IMR-90 (cell line): ENCODE measurements around the gene IL18RAP. TPM values are rescaled to one million over a fixed set of nuclear protein-coding genes. Genes with fewer than 3 reads are reported as not detected.

ENCODE experiments used
- ATAC-seq: fragments of 200-7000 bp; cut with Tn5 transposase; 2 replicates; pipeline ENCODE4 v1.9.1; 2020; ENCODE audit warnings: low read depth, mild to moderate bottlenecking, moderate library complexity
- BruUV-seq: library from RNA; stranded (reverse); fragments of 400-500 nt; replicated peaks from 2 replicates; lab custom pipeline; 2021; lab: Mats Ljungman, UMichigan
- CTCF ChIA-PET: fragments of 300-600 bp; formaldehyde crosslinking; extraction: SDS; loops from one replicate; lab custom pipeline; 2021; ENCODE audit warnings: antibody characterized with exemption; lab: Yijun Ruan, JAX
- POLR2A ChIA-PET: fragments of 300-600 bp; sonication (Branson Sonifier 250); formaldehyde crosslinking; loops from one replicate; lab custom pipeline; 2022; ENCODE audit warnings: antibody characterized with exemption; ENCODE audit not compliant: unreplicated experiment; lab: Charles Lee
- DNase-seq: peaks from one replicate; pipeline ENCODE4 v3.0.0; 2013
- H2AFZ ChIP-seq: replicated peaks from 2 replicates; pipeline ENCODE3; 2013; ENCODE audit warnings: low read length, mild to moderate bottlenecking; ENCODE audit not compliant: poor library complexity
- H2AK5ac ChIP-seq: 2 replicates; pipeline ENCODE4 v1.6.1; 2013; ENCODE audit warnings: low read depth, low read length, inconsistent platforms
- H2AK9ac ChIP-seq: replicated peaks from 2 replicates; pipeline ENCODE3; 2013; ENCODE audit warnings: mild to moderate bottlenecking, low read depth, low read length, moderate library complexity; ENCODE audit not compliant: poor library complexity
- H2BK120ac ChIP-seq: 2 replicates; pipeline ENCODE4 v1.6.1; 2013; ENCODE audit warnings: low read depth, low read length, inconsistent platforms
- H2BK15ac ChIP-seq: 3 replicates; pipeline ENCODE4 v1.6.1; 2013; ENCODE audit warnings: low read depth, low read length, inconsistent platforms
- H2BK20ac ChIP-seq: 2 replicates; pipeline ENCODE4 v1.6.1; 2013; ENCODE audit warnings: low read depth, mild to moderate bottlenecking, inconsistent platforms, low read length, moderate library complexity
- H2BK5ac ChIP-seq: 2 replicates; pipeline ENCODE4 v1.6.1; 2013; ENCODE audit warnings: mild to moderate bottlenecking, low read depth, low read length, inconsistent platforms; ENCODE audit not compliant: poor library complexity, severe bottlenecking
- H3K14ac ChIP-seq: replicated peaks from 2 replicates; pipeline ENCODE4 v1.6.1; 2013; ENCODE audit warnings: low read depth, low read length, inconsistent platforms
- H3K18ac ChIP-seq: 2 replicates; pipeline ENCODE4 v1.6.1; 2013; ENCODE audit warnings: low read depth, low read length, control low read depth
- H3K23ac ChIP-seq: 2 replicates; pipeline ENCODE4 v1.6.1; 2013; ENCODE audit warnings: low read depth, low read length, inconsistent platforms
- H3K27ac ChIP-seq: 2 replicates; pipeline ENCODE4 v1.5.1; 2013; ENCODE audit warnings: mild to moderate bottlenecking, control low read depth, low read length; ENCODE audit not compliant: insufficient read depth
- H3K27me3 ChIP-seq: 2 replicates; pipeline ENCODE4 v1.6.1; 2013; ENCODE audit warnings: low read length; ENCODE audit not compliant: control insufficient read depth, insufficient read depth
- H3K36me3 ChIP-seq: 2 replicates; pipeline ENCODE4 v1.6.1; 2013; ENCODE audit warnings: low read length, mixed read lengths; ENCODE audit not compliant: control insufficient read depth, insufficient read depth
- H3K4ac ChIP-seq: 2 replicates; pipeline ENCODE4 v1.6.1; 2013; ENCODE audit warnings: low read depth, low read length, inconsistent platforms
- H3K4me1 ChIP-seq: 2 replicates; pipeline ENCODE4 v1.6.1; 2013; ENCODE audit warnings: low read length, mixed read lengths; ENCODE audit not compliant: control insufficient read depth, insufficient read depth
- H3K4me2 ChIP-seq: 2 replicates; pipeline ENCODE4 v1.6.1; 2013; ENCODE audit warnings: low read depth, mild to moderate bottlenecking, control low read depth, low read length, moderate library complexity
- H3K4me3 ChIP-seq: 2 replicates; pipeline ENCODE4 v1.5.1; 2013; ENCODE audit warnings: low read depth, mild to moderate bottlenecking, control low read depth, low read length, moderate library complexity; ENCODE audit not compliant: insufficient read depth
- H3K56ac ChIP-seq: 2 replicates; pipeline ENCODE4 v1.6.1; 2013; ENCODE audit warnings: low read length, inconsistent platforms; ENCODE audit not compliant: insufficient read depth; ENCODE audit errors: extremely low read depth
- H3K79me1 ChIP-seq, 2 experiments: 2 replicates each; pipeline ENCODE4 v1.6.1; 2013; ENCODE audit warnings: low read length in 2 of 2, inconsistent platforms in 1 of 2, low read depth in 1 of 2
- H3K9ac ChIP-seq: 2 replicates; pipeline ENCODE4 v1.6.1; 2013; ENCODE audit warnings: low read depth, low read length, control low read depth
- H3K9me1 ChIP-seq: 2 replicates; pipeline ENCODE4 v1.6.1; 2013; ENCODE audit warnings: low read length, inconsistent platforms; ENCODE audit not compliant: insufficient read depth
- H3K9me3 ChIP-seq: 2 replicates; pipeline ENCODE4 v1.6.1; 2013; ENCODE audit warnings: low read length; ENCODE audit not compliant: control insufficient read depth, insufficient read depth
- H4K20me1 ChIP-seq: 2 replicates; pipeline ENCODE4 v1.6.1; 2013; ENCODE audit warnings: low read length, inconsistent platforms; ENCODE audit not compliant: insufficient read depth
- H4K5ac ChIP-seq: 2 replicates; pipeline ENCODE4 v1.6.1; 2013; ENCODE audit warnings: mild to moderate bottlenecking, low read depth, low read length, control low read depth
- H4K8ac ChIP-seq, 2 experiments: 2 replicates each; pipeline ENCODE4 v1.6.1; 2013; ENCODE audit warnings: low read depth in 2 of 2, low read length in 2 of 2, control low read depth in 1 of 2, inconsistent platforms in 1 of 2
- H4K91ac ChIP-seq: 2 replicates; pipeline ENCODE4 v1.6.1; 2013; ENCODE audit warnings: low read depth, low read length, inconsistent platforms; ENCODE audit not compliant: insufficient read depth
- BHLHE40 ChIP-seq: fragments of 150-350 bp; IDR thresholded peaks from 2 replicates; pipeline ENCODE4 v1.6.1; 2016; ENCODE audit warnings: mild to moderate bottlenecking, low read depth, low read length
- CEBPB ChIP-seq: IDR thresholded peaks from 2 replicates; pipeline ENCODE4 v1.6.1; 2012; ENCODE audit warnings: low read depth, low read length, improper control_type of control experiment
- CHD1 ChIP-seq: IDR thresholded peaks from 2 replicates; pipeline ENCODE4 v1.6.1; 2012; ENCODE audit warnings: low read depth, low read length, improper control_type of control experiment
- CTCF ChIP-seq: conservative IDR thresholded peaks from 2 replicates; pipeline ENCODE4 v1.5.1; 2012; ENCODE audit warnings: mild to moderate bottlenecking, low read depth, low read length, improper control_type of control experiment
- FOS ChIP-seq: fragments of 150-350 bp; IDR thresholded peaks from 2 replicates; pipeline ENCODE4 v1.6.1; 2016; ENCODE audit warnings: low read depth, low read length
- MAFK ChIP-seq: IDR thresholded peaks from 2 replicates; pipeline ENCODE4 v1.6.1; 2012; ENCODE audit warnings: low read depth, low read length, improper control_type of control experiment
- MAZ ChIP-seq: IDR thresholded peaks from 2 replicates; pipeline ENCODE4 v1.6.1; 2012; ENCODE audit warnings: low read depth, mild to moderate bottlenecking, low read length, improper control_type of control experiment, moderate library complexity, borderline replicate concordance
- MXI1 ChIP-seq: IDR thresholded peaks from 2 replicates; pipeline ENCODE4 v1.6.1; 2012; ENCODE audit warnings: low read depth, mild to moderate bottlenecking, low read length, moderate library complexity, borderline replicate concordance
- NFE2L2 ChIP-seq: fragments of 150-350 bp; IDR thresholded peaks from 2 replicates; pipeline ENCODE4 v1.6.1; 2016; ENCODE audit warnings: low read depth, mild to moderate bottlenecking, low read length
- POLR2A ChIP-seq: IDR thresholded peaks from 2 replicates; pipeline ENCODE4 v1.6.1; 2012; ENCODE audit warnings: mild to moderate bottlenecking, low read depth, low read length
- RAD21 ChIP-seq: IDR thresholded peaks from 2 replicates; pipeline ENCODE4 v1.6.1; 2012; ENCODE audit warnings: low read length, improper control_type of control experiment
- RCOR1 ChIP-seq: IDR thresholded peaks from 2 replicates; pipeline ENCODE4 v1.6.1; 2012; ENCODE audit warnings: mild to moderate bottlenecking, low read length, improper control_type of control experiment; ENCODE audit not compliant: insufficient replicate concordance
- RFX5 ChIP-seq: IDR thresholded peaks from 2 replicates; pipeline ENCODE4 v1.8.0; 2012; ENCODE audit warnings: low read depth, mild to moderate bottlenecking, low read length, moderate library complexity
- SMC3 ChIP-seq: fragments of 150-350 bp; IDR thresholded peaks from 2 replicates; pipeline ENCODE4 v1.6.1; 2016; ENCODE audit warnings: low read depth, mild to moderate bottlenecking, antibody characterized with exemption, low read length, moderate library complexity
- USF2 ChIP-seq: fragments of 150-350 bp; IDR thresholded peaks from 2 replicates; pipeline ENCODE4 v1.6.1; 2017; ENCODE audit warnings: mild to moderate bottlenecking, antibody characterized with exemption, low read length, low read depth
- WGBS, 2 experiments: methylation state at CpG; one replicate each; pipeline versions ENCODE4 v1.1.5 to v1.1.7; 2013; ENCODE audit warnings: missing lambda C conversion rate in 2 of 2; ENCODE audit not compliant: insufficient read length in 1 of 2; ENCODE audit errors: extremely low coverage in 2 of 2; 5-methylcytosine and 5-hydroxymethylcytosine counted together
- dilution Hi-C: fragments of 300-500 bp; cut with HindIII; formaldehyde crosslinking; loops from one replicate; pipeline ENCODE4 v1.14.3; 2018; ENCODE audit warnings: low sequenced_read_pairs; ENCODE audit not compliant: unreplicated experiment
- in situ Hi-C: fragments of 300-500 bp; cut with MboI; formaldehyde crosslinking; loops from 3 replicates; pipeline ENCODE4 v1.14.3; 2019; ENCODE audit warnings: low sequenced_read_pairs, inconsistent platforms, mixed read lengths
- intact Hi-C: fragments of 100-400 bp; cut with micrococcal nuclease; formaldehyde crosslinking; loops from 2 replicates; pipeline ENCODE4 v1.10.0; 2022
- polyA plus RNA-seq, 3 experiments: library from polyadenylated mRNA; depleted of rRNA; stranded (reverse); fragments of >200 nt; gene quantifications; 2 replicates each; pipeline ENCODE4 v1.2.3, GENCODE V29; 2012; ENCODE audit warnings: low replicate concordance in 1 of 3
- total RNA-seq: library from RNA; depleted of rRNA; stranded (reverse); fragments of >200 nt; gene quantifications from 2 replicates; pipeline ENCODE4 v1.2.3, GENCODE V29; 2012
- TF ChIP-seq, protein P1 (sequence below): fragments of 150-350 bp; IDR thresholded peaks from 2 replicates; pipeline ENCODE4 v1.6.1; 2016; ENCODE audit warnings: low read depth, mild to moderate bottlenecking, low read length, moderate library complexity, borderline replicate concordance

Gene IL18RAP
- total and polyA plus RNA-seq, 2 of the 4 experiments (the other 2 are of a cell fraction): not detected

GRCh38 chr2:102392942-102393341 is 30.0 kb upstream of the IL18RAP start:
- Histone ChIP-seq H3K27ac (no peak overlapping the region), H2BK15ac (no peak overlapping the region), H3K56ac (no peak overlapping the region), H3K18ac (no peak overlapping the region), H4K8ac (no peak overlapping the region), H3K36me3 (no peaks in the 10 kb centered on the region), H3K4ac (no peak overlapping the region), H4K5ac (no peak overlapping the region), H3K9ac (no peak overlapping the region), H3K23ac (no peak overlapping the region), H3K27me3 (no peaks in the 10 kb centered on the region; the same call in 1 of the 2 replicates), H2BK5ac (no peak overlapping the region), H3K4me2 (no peak overlapping the region), H3K14ac (no peak overlapping the region), H3K4me3 (no peak overlapping the region), H3K4me1 (no peaks in the 10 kb centered on the region), H2AK5ac (no peak overlapping the region), H3K9me3 (no peaks in the 10 kb centered on the region), H4K91ac (no peak overlapping the region), H2BK20ac (no peak overlapping the region), H2BK120ac (no peak overlapping the region), H2AK9ac (no peak overlapping the region), H3K9me1 (no peaks in the 10 kb centered on the region), H3K79me1 (no peaks in the 10 kb centered on the region), H4K20me1 (no peaks in the 10 kb centered on the region), H2AFZ (no peak overlapping the region)
- dilution Hi-C loops (no loop called here), intact Hi-C loops (no loop called here), in situ Hi-C loops (no loop called here)
- CTCF ChIA-PET: no interaction called here
- no peak for DNase-seq
- TF ChIP-seq RCOR1 (no peak), CHD1 (no peak), CEBPB (no peak), BHLHE40 (no peak), FOS (no peak), USF2 (no peak), POLR2A (no peak), MAFK (no peak), RAD21 (no peak), RFX5 (no peak), MXI1 (no peak), SMC3 (no peak), NFE2L2 (no peak), CTCF (no peak), MAZ (no peak)
- TF ChIP-seq, protein P1, sequence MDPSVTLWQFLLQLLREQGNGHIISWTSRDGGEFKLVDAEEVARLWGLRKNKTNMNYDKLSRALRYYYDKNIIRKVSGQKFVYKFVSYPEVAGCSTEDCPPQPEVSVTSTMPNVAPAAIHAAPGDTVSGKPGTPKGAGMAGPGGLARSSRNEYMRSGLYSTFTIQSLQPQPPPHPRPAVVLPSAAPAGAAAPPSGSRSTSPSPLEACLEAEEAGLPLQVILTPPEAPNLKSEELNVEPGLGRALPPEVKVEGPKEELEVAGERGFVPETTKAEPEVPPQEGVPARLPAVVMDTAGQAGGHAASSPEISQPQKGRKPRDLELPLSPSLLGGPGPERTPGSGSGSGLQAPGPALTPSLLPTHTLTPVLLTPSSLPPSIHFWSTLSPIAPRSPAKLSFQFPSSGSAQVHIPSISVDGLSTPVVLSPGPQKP: no peak
- no CpG with 5 or more reads among the region's 1 CpG for WGBS, 2 experiments
- no TSS peak for BruUV-seq
- no peak for ATAC-seq
- POLR2A ChIA-PET: no interaction called here
